A549 (cell line): Measurements from ENCODE around the gene CUL9.

ENCODE experiments used
- BCL3 ChIP-seq: fragments of >200 bp; sonication (Bioruptor Twin); formaldehyde crosslinking; IDR thresholded peaks from 3 replicates; pipeline ENCODE4 v1.6.1; 2016
- CTCF ChIP-seq: fragments of >200 bp; sonication (Bioruptor Twin); formaldehyde crosslinking; IDR thresholded peaks from 3 replicates; pipeline ENCODE4 v1.5.1; 2016
- KDM5A ChIP-seq: fragments of 200-600 bp; sonication (generic); IDR thresholded peaks from 2 replicates; pipeline ENCODE4 v1.6.1; 2016; ENCODE audit warnings: antibody characterized with exemption, mild to moderate bottlenecking
- MAFK ChIP-seq: fragments of 450-650 bp; IDR thresholded peaks from 2 replicates; pipeline ENCODE4 v1.6.1; 2014; ENCODE audit not compliant: partially characterized antibody
- NFE2L2 ChIP-seq: fragments of 150-350 bp; conservative IDR thresholded peaks from 2 replicates; pipeline ENCODE4 v1.6.1; 2014; ENCODE audit warnings: low read length
- NR3C1 ChIP-seq: fragments of >200 bp; sonication (Bioruptor Twin); formaldehyde crosslinking; IDR thresholded peaks from 3 replicates; pipeline ENCODE4 v1.6.1; 2017
- POLR2A ChIP-seq: IDR thresholded peaks from 2 replicates; pipeline ENCODE4 v1.6.1; 2012; ENCODE audit warnings: mild to moderate bottlenecking, low read length
- REST ChIP-seq: fragments of 200-600 bp; sonication (generic); IDR thresholded peaks from 2 replicates; pipeline ENCODE4 v1.6.1; 2016; ENCODE audit warnings: antibody characterized with exemption, mild to moderate bottlenecking, moderate library complexity
- RFX5 ChIP-seq: fragments of 450-650 bp; IDR thresholded peaks from 2 replicates; pipeline ENCODE4 v1.7.1; 2014; ENCODE audit warnings: antibody characterized with exemption, mild to moderate bottlenecking, moderate library complexity
- SMC3 ChIP-seq: fragments of >200 bp; sonication (Bioruptor Twin); formaldehyde crosslinking; IDR thresholded peaks from 3 replicates; pipeline ENCODE4 v1.6.1; 2018; ENCODE audit warnings: inconsistent platforms

- no peak for TF ChIP-seq CTCF
- no peak for TF ChIP-seq NR3C1
- no peak for TF ChIP-seq KDM5A
- no peak for TF ChIP-seq SMC3
- TF ChIP-seq BCL3 = no peak
- no peak for TF ChIP-seq POLR2A
- no peak for TF ChIP-seq RFX5
- no peak for TF ChIP-seq REST
- no peak for TF ChIP-seq NFE2L2
- TF ChIP-seq MAFK = no peak
Measured at GRCh38 chr6:43176423-43176786, 5.6 kb upstream of the CUL9 start.
